ENCODE data around the gene CLTC. TPM values are rescaled to one million over a fixed set of nuclear protein-coding genes. Genes with fewer than 3 reads are reported as not detected.

The CLTC gene
- total and polyA plus RNA-seq, 2 of the 4 experiments (the other 2 are of a cell fraction) = 181 to 641 TPM

- H4K91ac ChIP-seq (ENCODE audit: insufficient read depth, low read depth, low read length) = no peak overlapping the region
- no peak overlapping the region for H3K18ac ChIP-seq (ENCODE audit: low read depth, low read length)
- H3K9me3 ChIP-seq (ENCODE audit: control insufficient read depth, insufficient read depth, low read length) = no peaks in the 10 kb centered on the region
- intact Hi-C loops (cut with micrococcal nuclease) = no loop called here
- no peak for ATAC-seq (ENCODE audit: low read depth)
- H2BK15ac ChIP-seq (ENCODE audit: low read depth, low read length) = no peak overlapping the region
- H3K27ac ChIP-seq (ENCODE audit: insufficient read depth, low read length) = no peak overlapping the region
- no peak overlapping the region for H4K8ac ChIP-seq (ENCODE audit: low read depth in 2 of 2, low read length in 2 of 2)
- ChIA-PET POLR2A (ENCODE audit: unreplicated experiment) (no interaction called here), CTCF (no interaction called here)
- in situ Hi-C loops (cut with MboI; ENCODE audit: low sequenced_read_pairs) = no loop called here
- H3K79me1 ChIP-seq (ENCODE audit: low read depth in 1 of 2, low read length in 2 of 2) = no peaks in the 10 kb centered on the region; a peak in 2 of 4 replicates
- no peak overlapping the region for H2AK5ac ChIP-seq (ENCODE audit: low read depth, low read length)
- H4K5ac ChIP-seq (ENCODE audit: low read depth, low read length) = no peak overlapping the region
- H2BK120ac ChIP-seq (ENCODE audit: low read depth, low read length) = no peak overlapping the region
- TF ChIP-seq RCOR1 (IDR thresholded peaks at IDR 0.05; ENCODE audit: insufficient replicate concordance, low read length) (no peak), MXI1 (IDR thresholded peaks at IDR 0.05; ENCODE audit: borderline replicate concordance, low read depth, low read length) (no peak), NFE2L2 (IDR thresholded peaks at IDR 0.05; ENCODE audit: low read depth, low read length) (no peak), CTCF (conservative IDR thresholded peaks at IDR 0.05; ENCODE audit: low read depth, low read length) (no peak), RAD21 (IDR thresholded peaks at IDR 0.05; ENCODE audit: low read length) (no peak), POLR2A (IDR thresholded peaks at IDR 0.05; ENCODE audit: low read depth, low read length) (no peak), BHLHE40 (IDR thresholded peaks at IDR 0.05; ENCODE audit: low read depth, low read length) (no peak), MAZ (IDR thresholded peaks at IDR 0.05; ENCODE audit: borderline replicate concordance, low read depth, low read length) (no peak)
- no peak overlapping the region for H2BK20ac ChIP-seq (ENCODE audit: low read depth, low read length)
- H2AK9ac ChIP-seq (replicated peaks; ENCODE audit: low read depth, low read length, poor library complexity) = no peak overlapping the region
- H3K27me3 ChIP-seq (ENCODE audit: control insufficient read depth, insufficient read depth, low read length) = no peaks in the 10 kb centered on the region
- no peak overlapping the region for H2BK5ac ChIP-seq (ENCODE audit: low read depth, low read length, poor library complexity, severe bottlenecking)
- no peak for DNase-seq
- no peak overlapping the region for H3K4me2 ChIP-seq (ENCODE audit: low read depth, low read length)
- no peak overlapping the region for H3K56ac ChIP-seq (ENCODE audit: extremely low read depth, insufficient read depth, low read length)
- dilution Hi-C loops (cut with HindIII; ENCODE audit: low sequenced_read_pairs, unreplicated experiment) = no loop called here
- no peak overlapping the region for H3K9ac ChIP-seq (ENCODE audit: low read depth, low read length)
- no TSS peak for BruUV-seq (replicated peaks)
- peaks cover 19% of the 10 kb centered on the region for H3K36me3 ChIP-seq (ENCODE audit: control insufficient read depth, insufficient read depth, low read length)
- H3K23ac ChIP-seq (ENCODE audit: low read depth, low read length) = no peak overlapping the region
- no peak overlapping the region for H3K4me3 ChIP-seq (ENCODE audit: insufficient read depth, low read depth, low read length)
- WGBS, 2 experiments (ENCODE audit: extremely low coverage in 2 of 2, insufficient read length in 1 of 2) = no CpG with 5 or more reads among the region's 2 CpGs
- H4K20me1 ChIP-seq (ENCODE audit: insufficient read depth, low read length) = no peaks in the 10 kb centered on the region
- H3K4ac ChIP-seq (ENCODE audit: low read depth, low read length) = no peak overlapping the region
- H3K9me1 ChIP-seq (ENCODE audit: insufficient read depth, low read length) = peaks cover 4% of the 10 kb centered on the region
- no peak overlapping the region for H3K14ac ChIP-seq (replicated peaks; ENCODE audit: low read depth, low read length)
- H2AFZ ChIP-seq (replicated peaks; ENCODE audit: low read length, poor library complexity) = no peak overlapping the region
- no peaks in the 10 kb centered on the region for H3K4me1 ChIP-seq (ENCODE audit: control insufficient read depth, insufficient read depth, low read length)
These were observed 18.6 kb upstream of the CLTC start for GRCh38 chr17:59601130-59601529.
